HG03575 (cell line): ENCODE results near the gene LENEP.

ENCODE experiments used
- ATAC-seq: cut with Tn5 transposase; IDR thresholded peaks from one replicate; pipeline ENCODE4 v1.9.1; 2021; ENCODE audit not compliant: unreplicated experiment, insufficient number of reproducible peaks, low FRiP score; ENCODE audit errors: extremely low read depth

The LENEP gene

DNA sequence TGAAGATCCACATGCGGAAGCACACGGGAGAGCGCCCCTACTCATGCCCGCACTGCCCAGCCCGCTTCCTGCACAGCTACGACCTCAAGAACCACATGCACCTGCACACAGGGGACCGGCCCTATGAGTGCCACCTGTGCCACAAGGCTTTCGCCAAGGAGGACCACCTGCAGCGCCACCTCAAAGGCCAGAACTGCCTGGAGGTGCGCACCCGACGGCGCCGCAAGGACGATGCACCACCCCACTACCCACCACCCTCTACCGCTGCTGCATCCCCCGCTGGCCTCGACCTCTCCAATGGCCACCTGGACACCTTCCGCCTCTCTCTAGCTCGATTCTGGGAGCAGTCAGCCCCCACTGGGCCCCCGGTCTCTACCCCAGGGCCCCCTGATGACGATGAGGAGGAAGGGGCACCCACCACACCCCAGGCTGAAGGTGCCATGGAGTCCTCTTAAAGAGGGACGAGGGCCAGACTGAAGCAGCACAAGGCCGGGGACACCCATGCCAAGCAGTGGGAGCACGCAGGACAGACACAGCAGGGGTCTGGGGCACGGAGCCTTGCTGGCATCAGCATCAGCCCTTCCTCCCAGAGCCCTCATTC lies 22.9 kb downstream of the LENEP start:
- ATAC-seq = no peak

GRCh38 chr1:155017041-155017945 lies 23.9 kb downstream of the LENEP start:
- ATAC-seq = no peak

- no peak for ATAC-seq
These were observed 24.5 kb downstream of the LENEP start for GRCh38 chr1:155017946-155018316.

DNA sequence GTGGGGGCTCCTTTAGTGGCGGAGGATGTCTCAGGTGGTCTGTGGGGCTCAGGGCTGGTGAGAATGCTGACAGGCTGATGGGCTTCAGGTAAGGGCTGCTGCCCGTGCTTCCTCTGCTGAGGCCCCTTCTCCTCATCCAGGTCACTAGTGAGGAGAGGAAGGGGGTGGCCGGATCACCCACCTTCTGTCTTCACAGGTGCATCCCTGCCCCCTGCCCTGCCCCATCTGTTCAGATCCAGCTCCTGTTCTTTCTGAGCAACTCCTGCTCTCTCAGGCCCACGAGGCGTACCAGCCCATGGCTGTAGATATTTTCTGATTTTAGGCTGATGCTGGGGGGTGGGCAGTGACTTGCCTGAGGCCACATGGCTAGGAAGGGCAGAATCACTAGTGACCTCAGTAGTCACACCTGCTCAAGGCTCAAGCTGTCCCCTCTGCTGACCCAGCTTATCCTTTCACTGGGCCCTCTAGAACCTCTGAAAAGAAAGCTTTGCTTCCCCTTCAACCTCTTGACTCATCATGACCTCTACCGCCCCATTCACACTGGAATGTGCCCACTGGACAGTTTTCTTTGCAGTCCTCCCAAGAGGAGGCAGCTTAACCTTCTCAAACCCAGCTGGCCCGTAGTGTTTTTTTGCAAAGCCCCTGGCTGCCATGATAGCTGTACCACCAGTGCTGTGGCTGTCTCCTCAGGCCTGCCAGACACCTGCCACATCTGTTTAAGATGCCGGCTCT lies 25.4 kb downstream of the LENEP start:
- ATAC-seq = no peak

DNA sequence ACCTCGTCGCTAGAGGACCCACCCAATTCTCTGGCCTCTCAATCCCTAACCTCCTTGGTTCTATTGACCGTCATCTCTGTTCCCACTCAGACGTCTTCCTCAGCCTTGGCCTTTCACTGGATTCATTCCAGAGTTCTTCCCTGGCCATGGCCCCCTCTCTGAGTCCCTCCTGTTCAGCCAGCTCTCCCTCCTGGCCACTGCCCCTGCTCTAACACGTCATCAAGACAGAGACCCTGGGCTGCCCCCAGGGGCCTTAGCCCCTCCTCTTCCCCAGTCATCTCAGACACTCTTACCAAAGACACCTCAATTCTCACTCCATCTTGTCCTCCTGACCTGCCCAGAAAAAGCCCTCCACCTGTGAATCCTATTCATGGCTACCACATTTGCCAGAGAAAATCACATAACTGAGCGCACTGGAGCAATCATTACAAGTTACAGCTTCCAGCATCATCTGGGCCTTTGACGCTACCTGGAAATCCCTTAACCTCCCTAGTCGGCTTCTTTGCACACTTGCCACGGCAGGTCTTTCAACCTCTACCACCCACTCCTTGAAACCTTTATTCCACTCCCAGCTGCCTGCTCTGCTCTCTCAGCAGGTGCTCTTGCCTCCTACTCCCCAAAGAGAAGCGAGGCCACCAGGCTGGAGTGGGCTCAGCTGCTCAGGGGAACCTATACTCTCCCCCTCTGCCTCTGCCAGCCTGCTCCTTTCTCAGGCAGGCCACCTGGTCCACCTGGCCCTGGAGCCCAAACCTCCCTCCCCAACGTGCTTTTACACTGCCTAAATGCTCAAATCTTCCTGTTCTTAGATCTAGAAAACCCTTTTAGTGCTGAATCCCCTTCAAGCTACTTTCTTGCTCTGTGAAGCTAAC lies 26.2 kb downstream of the LENEP start:
- no peak for ATAC-seq

- ATAC-seq = no peak
These were observed 28.9 kb downstream of the LENEP start for GRCh38 chr1:155022136-155022926.

GRCh38 chr1:155022927-155023236 lies 29.5 kb downstream of the LENEP start:
- ATAC-seq = no peak

DNA sequence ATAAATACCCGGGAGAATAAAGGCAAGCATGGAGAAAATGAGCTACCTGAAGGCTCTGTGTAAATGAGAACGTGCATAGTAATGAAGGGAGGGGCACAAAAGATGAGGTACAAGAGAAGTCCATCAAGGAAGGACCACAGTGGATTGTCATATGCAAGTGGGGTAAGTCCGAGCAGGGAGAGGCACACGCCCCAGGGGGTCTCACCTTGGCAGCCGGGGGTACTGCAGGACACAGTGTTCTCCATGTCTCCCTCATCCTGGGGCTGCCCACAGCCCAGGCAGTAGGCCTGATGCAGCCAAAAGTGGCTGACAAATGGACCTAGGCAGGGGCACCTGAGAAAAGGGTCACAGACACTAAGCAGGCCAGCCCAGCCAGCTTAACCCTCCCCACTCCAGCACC lies 30.2 kb downstream of the LENEP start:
- no peak for ATAC-seq

GRCh38 chr1:155024315-155024714 lies 30.9 kb downstream of the LENEP start:
- no peak for ATAC-seq

- ATAC-seq = no peak
These were observed 32.8 kb downstream of the LENEP start for GRCh38 chr1:155026154-155026553.

DNA sequence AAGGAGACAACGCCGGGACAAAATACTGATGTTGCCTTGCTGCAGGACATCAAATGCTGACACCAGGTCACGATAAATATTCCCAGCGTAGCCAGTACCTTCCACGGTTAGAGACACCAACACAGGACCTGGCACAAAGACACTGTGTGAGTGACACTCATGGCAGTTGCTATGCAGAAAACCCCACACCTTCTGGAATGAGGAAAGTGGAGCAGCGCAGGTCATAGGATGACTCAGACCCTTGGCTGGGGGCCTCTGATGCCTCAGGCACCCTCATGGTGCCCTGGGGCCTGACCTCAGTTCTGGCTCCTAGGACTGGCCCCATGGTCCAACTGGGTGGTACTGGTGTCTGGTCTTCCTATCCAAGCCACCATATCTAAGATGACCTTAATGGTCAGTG lies 33.2 kb downstream of the LENEP start:
- ATAC-seq = no peak

GRCh38 chr1:155029513-155030242 lies 36.3 kb downstream of the LENEP start:
- no peak for ATAC-seq

GRCh38 chr1:155030243-155030795 lies 36.9 kb downstream of the LENEP start:
- ATAC-seq = no peak

GRCh38 chr1:155030899-155031298 lies 37.5 kb downstream of the LENEP start:
- ATAC-seq = no peak

- no peak for ATAC-seq
These were observed 39.5 kb downstream of the LENEP start for GRCh38 chr1:155032886-155033285.

- ATAC-seq = no peak
These were observed 40.1 kb downstream of the LENEP start, which contains the start of the genes DCST1 and DCST2 for GRCh38 chr1:155033524-155033923. TSS of gene DCST1 (plus strand) at chr1:155033824. CDS start at chr1:155034037, 213 bp downstream. TSS of gene DCST2 (minus strand) at chr1:155033781. CDS start at chr1:155033701, 80 bp downstream.
